ENCODE measurements around the gene CDH23.

CDH23 gene

DNA sequence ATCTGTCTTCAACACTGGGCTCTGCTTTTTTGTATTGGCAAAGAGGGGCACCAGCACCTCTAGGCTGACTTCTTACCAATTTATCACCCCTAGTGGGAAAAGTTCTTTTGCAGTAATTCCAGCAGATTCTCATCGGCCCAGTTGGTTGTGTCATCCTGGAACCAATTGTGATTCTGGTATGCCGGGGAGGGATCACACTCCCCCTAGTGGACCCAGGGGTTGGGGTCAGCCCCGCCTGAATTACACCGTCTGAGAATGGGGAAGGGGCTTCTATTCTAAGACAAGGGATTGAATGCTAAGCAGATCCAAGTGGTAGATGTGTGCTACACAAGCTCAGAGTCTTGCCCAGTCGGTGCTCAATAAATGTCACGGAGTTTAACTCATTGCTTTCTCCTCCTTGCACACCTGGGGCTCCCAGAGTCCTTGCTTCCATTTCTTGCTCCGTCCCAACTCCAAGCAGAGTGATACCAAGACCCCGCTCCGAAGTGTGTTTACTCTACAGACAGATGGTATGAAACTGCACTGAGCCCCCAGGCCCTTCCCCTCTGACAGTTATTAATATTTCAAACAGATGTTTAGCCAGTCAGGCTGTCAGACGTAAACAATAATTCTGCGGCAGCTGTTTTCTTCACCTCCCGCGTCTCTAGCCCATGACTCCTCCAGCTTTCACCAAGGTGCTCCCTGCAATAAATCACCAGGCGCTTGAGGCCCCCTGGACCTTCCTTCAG lies 251.0 kb downstream of the CDH23 start:
- DNase-seq = no peak

- no peak for DNase-seq
Observed at GRCh38 chr10:71648254-71648932, 251.7 kb downstream of the CDH23 start.

- no peak for DNase-seq
Observed at GRCh38 chr10:71648933-71649320, 252.2 kb downstream of the CDH23 start.

DNA sequence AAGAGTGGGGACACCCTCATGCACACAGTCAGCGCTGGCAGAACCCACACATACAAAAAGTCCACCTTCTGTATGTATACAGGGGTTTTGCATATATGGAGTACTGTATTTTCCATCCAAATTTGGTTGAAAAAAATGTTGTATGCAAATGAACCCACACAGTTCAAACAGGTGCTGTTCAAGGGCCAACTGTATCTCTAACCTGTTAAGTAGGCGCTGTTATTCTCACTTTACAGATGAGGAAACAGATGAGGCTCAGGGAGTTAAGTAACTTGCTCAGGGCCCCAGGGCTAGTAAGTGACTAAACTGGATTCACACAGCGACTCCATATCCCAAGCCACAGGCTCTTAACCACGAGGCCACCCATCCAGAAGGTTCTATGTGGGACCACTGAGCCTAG lies 252.9 kb downstream of the CDH23 start:
- no peak for DNase-seq

DNA sequence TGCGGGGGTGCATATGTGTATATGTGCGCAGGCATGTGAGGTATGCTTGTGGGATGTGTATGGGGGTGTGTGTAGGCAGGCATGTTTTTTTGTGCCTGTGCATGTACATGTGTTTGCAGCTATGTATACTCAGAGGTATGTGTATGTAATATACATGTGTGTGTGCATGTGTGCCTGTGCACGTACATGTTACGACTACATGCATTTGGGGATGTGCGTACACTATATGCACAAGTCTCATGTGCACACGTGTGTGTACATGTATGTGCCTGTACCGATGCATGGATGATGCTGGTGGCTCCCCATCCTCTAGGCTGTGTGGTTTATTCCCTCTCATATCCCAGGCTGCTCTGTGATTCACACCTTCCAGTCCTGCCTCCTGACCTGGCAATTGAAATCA lies 253.7 kb downstream of the CDH23 start:
- no peak for DNase-seq

DNA sequence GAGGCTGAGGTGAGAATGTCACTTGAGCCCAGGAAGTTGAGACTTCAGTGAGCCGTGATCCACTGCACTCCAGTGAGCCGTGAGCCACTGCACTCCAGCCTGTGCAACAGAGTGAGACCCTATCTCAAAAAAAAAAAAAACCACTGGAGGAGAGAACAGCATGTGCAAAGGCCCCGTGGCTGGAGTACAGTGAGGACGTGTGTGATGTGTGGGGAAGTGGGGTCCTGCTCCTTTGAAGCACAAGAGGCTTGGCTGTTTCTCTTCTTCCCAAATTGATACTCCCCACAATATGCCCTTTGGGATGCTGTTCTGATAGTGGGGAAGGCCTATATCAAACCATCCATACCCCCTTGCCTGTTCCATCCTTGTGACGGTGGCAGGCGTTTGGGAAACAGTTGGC lies 254.7 kb downstream of the CDH23 start:
- no peak for DNase-seq

DNA sequence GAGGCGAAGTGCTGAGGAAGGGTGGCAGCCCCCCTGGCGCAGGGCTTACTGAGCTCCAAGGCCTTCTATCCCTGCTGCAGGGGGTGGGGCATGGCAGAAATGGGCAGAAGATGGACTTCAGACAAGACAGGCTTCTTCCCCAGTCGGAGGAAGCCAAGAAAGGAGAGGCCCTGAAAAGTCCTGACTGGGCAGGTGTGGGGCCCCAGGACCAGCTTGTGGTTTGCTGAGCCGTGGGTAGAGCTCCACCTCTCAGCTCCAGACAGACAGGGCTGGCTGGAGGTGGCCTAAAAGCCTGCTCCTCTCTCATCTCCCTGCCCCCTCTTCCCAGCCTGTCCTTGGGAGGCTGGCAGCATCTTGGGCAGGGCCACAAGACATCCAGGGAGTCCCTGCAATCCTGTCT lies 255.2 kb downstream of the CDH23 start:
- DNase-seq = no peak

GRCh38 chr10:71653044-71653443 lies 256.3 kb downstream of the CDH23 start:
- DNase-seq = no peak

DNA sequence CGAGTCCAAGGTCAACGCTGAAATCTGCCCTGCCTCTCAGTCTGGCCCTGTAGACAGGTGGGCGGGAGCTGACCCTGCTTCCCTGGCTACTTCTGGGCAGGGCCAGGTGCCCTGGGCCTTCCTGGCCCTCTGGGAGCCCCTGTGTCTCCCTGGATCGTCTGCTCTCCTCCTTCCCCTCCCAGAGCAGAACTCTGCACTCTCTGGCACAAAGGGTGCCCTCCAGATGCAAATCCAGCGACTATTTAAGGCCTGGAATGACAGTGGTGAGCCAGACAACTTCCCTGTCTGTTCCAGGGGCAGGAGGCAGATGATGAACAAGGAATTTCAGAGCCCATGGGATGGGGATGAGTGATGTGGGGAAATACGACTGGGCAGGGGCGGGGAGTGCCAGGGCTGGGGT lies 259.5 kb downstream of the CDH23 start:
- DNase-seq = no peak

DNA sequence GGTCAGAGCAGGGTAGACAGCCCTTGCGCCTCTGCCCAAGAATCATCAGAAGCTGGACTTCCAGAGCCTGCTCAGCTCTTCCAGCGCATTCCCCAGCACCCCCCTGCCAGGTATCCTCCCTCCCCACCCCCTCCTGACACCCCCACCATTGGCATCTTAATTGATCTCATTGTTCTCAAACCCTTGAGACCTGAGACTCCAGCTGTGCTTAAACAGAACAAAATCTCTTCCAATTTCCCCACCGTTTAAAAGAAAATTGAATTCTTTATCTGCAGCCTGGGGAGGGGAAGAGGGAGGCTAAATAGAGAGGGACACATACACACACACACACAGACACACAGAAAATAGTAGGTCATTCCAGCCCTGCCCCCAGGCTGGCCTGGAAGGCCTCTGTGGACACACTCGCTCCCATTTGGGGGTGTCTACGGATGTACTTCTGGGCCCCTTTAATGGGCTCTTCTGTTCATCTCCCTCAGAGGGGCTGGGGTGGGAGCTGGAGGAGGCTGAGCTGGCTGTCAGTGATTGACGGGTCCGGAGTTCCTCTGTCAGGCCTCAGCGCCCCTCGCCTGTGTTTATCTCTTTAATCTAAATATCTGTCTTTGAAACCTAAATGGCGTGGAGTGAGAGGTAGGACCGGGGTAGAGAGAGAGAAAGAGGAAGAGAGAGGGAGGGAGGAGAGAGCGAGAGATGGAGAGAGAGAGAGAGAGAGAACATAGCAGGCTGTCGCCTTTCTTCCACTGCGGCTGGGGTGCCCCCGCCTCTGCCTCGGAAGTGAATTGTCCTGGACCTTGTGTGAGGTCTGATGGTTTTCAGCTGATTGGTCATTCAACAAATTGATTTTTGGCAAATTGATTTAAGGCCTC lies 261.1 kb downstream of the CDH23 start:
- DNase-seq = no peak

DNA sequence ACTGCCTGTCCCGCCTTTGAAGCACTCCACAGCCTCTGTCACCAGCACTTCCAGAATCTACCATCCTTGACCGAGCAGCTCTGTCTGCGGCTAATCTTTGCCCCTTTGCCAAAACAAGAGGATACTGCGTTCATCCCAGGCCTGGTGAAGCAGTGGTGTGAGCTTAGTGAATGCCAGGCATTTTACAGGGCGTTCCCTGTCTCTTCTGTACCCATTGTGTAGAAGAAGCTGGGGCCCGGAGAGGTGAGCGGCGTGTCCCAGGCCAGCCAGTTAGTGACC lies 261.7 kb downstream of the CDH23 start:
- DNase-seq = no peak

DNA sequence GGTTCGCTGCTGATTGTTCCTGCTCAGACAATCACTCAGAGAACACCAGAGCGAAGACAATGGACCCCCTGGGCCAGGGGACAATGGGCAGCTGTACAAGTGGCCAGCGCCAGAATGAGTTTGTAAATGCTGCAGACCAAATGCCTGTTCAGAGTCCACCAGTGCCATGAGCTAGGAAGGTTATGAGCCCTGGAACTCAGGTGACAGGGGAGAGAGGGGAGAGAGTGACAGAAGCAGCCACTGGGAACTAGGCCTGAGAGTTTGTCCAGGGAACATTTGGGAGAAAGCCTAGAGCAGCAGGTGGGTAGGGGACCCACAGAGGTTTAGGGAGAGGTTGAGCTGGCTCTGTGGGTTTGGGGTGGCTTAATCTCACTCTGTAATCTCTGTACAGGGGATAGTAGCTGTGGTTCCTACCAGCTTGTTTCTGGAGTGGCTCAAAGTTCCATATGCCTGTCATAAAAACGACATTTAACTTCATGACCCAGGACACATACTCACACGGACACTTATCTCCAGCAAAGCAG lies 262.5 kb downstream of the CDH23 start:
- DNase-seq = no peak

DNA sequence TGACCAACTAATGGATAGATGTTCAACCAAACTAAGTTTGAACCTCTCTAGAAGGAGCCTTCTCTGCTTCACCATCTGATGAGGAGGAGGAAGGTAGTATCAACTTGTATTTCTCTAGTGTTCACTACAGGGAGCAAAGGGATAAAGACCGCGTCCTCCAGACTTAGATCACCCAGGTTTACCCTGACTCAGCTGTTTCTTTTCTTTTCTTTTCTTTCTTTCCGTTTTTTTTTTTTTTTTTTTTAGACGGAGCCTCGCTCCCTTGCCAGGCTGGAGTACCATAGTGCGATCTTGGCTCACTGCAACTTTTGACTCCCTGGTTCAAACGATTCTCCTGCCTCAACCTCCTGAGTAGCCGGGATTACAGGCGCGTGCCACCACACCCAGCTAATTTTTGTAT lies 263.0 kb downstream of the CDH23 start:
- no peak for DNase-seq

DNA sequence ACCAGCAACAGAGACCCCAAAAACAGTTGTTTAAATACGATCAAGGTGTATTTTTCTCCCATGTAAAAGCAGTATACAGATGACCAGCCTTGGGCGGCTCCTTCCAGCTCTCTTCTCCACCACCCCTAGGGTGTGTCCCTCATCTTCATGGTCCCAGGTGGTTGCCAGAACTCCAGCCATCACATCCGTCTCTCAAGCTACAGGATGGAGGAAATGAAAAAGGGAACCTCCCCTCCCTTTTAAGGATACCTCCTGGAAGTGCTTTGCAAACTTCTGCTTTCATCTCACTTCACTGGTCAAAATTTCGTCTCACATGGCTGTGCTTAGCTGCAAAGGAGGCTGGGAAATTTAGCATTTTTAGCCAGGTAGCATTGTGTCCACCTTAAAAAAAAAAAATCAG lies 263.6 kb downstream of the CDH23 start:
- no peak for DNase-seq

- no peak for DNase-seq
Observed at GRCh38 chr10:71661060-71661622, 264.4 kb downstream of the CDH23 start.

DNA sequence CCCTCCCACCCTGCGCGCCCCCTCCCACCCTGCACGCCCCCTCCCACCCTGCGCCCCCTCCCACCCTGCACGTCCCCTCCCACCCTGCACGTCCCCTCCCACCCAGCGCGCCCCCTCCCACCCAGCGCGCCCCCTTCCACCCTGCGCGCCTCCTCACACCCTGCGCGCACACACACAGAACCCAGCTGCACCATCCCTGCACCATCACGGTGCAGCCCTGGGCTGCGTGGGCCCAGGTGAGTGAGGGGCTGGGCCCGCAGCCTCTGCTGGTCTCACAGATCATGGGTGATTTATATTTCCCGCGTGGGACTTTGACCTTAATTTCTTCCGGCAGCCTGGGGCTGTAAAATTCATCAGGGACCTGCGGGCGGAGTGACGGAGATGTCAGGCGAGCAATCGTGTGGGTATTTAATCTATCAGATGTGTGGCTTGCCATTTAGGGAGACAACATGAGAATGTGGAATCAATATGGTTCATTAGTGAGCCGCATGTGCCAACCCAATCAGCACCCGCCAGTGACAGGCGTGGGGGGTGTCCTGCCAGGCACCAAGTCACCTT lies 265.1 kb downstream of the CDH23 start:
- no peak for DNase-seq

- DNase-seq = no peak
Observed at GRCh38 chr10:71663311-71663710, 266.6 kb downstream of the CDH23 start.

GRCh38 chr10:71664585-71664984 lies 267.9 kb downstream of the CDH23 start:
- no peak for DNase-seq

GRCh38 chr10:71665456-71665855 lies 268.7 kb downstream of the CDH23 start:
- DNase-seq = no peak

- peak in 1 of 2 donors; percentile 5 for DNase-seq
Observed at GRCh38 chr10:71666639-71667386, 270.1 kb downstream of the CDH23 start.

- DNase-seq = peak in 1 of 2 donors; percentile 5
Observed at GRCh38 chr10:71667387-71667752, 270.6 kb downstream of the CDH23 start.

All from CD4-positive, alpha-beta T cell treated with Interleukin-1 beta for 1 hour (primary cell).